ENCODE results near the gene SUN1.
"Not testable (repeated sequence)": the region's sequence is repeated elsewhere in the genome, so short reads cannot be mapped to it uniquely, and the experiment has no call there.

SUN1 gene

GRCh38 chr7:786472-787255, 45.6 kb upstream of the SUN1 start:
- peak; percentile 93 for TF ChIP-seq CTCF (IDR thresholded peaks at IDR 0.05; ENCODE audit: low read depth, low read length)
- H3K4me3 ChIP-seq (ENCODE audit: low read depth, low read length): no peak overlapping the region

GRCh38 chr7:787332-788240, 44.7 kb upstream of the SUN1 start:
- no peak for TF ChIP-seq CTCF (IDR thresholded peaks at IDR 0.05; ENCODE audit: low read depth, low read length)
- no peak overlapping the region for H3K4me3 ChIP-seq (ENCODE audit: low read depth, low read length)

GRCh38 chr7:791519-791918, 40.8 kb upstream of the SUN1 start:
- H3K4me3 ChIP-seq (ENCODE audit: low read depth, low read length): no peak overlapping the region
- TF ChIP-seq CTCF (IDR thresholded peaks at IDR 0.05; ENCODE audit: low read depth, low read length): no peak

- no peak overlapping the region for H3K4me3 ChIP-seq (ENCODE audit: low read depth, low read length)
- TF ChIP-seq CTCF (IDR thresholded peaks at IDR 0.05; ENCODE audit: low read depth, low read length): no peak
Observed at GRCh38 chr7:794207-794606, 38.1 kb upstream of the SUN1 start.

GRCh38 chr7:794671-795329, 37.5 kb upstream of the SUN1 start:
- no peak for TF ChIP-seq CTCF (IDR thresholded peaks at IDR 0.05; ENCODE audit: low read depth, low read length)

GRCh38 chr7:796434-797169, 35.7 kb upstream of the SUN1 start:
- not testable (repeated sequence) for H3K4me3 ChIP-seq (ENCODE audit: low read depth, low read length)

More at GRCh38 chr7:794671-795329, 37.5 kb upstream of the SUN1 start:
- H3K4me3 ChIP-seq (ENCODE audit: low read depth, low read length): no peak overlapping the region

- TF ChIP-seq CTCF (IDR thresholded peaks at IDR 0.05; ENCODE audit: low read depth, low read length): no peak
Observed at GRCh38 chr7:798921-799470, 33.3 kb upstream of the SUN1 start.

More at GRCh38 chr7:798921-799470, 33.3 kb upstream of the SUN1 start:
- H3K4me3 ChIP-seq (ENCODE audit: low read depth, low read length): no peak overlapping the region

All from WI38 (cell line).